SHP77 (cell line): ENCODE results near the gene PALLD.
A peak's percentile ranks its signal among the peaks of the same experiment; 100 is the strongest.
"Not testable (repeated sequence)": the region's sequence is repeated elsewhere in the genome, so short reads cannot be mapped to it uniquely, and the experiment has no call there.

ENCODE experiments used
- DNase-seq, 2 experiments: peaks; one replicate each; lab custom pipeline; 2025; lab: John Stamatoyannopoulos, UW

The PALLD gene

GRCh38 chr4:168797194-168797593 lies 300.3 kb downstream of the PALLD start:
- DNase-seq, result no peak

GRCh38 chr4:168797738-168798375 lies 301.0 kb downstream of the PALLD start:
- no peak for DNase-seq

- DNase-seq, result no peak
Measured at GRCh38 chr4:168800926-168801325, 304.1 kb downstream of the PALLD start.

GRCh38 chr4:168802222-168802621 lies 305.4 kb downstream of the PALLD start:
- no peak for DNase-seq

GRCh38 chr4:168803052-168803451 lies 306.2 kb downstream of the PALLD start:
- not testable (repeated sequence) for DNase-seq

GRCh38 chr4:168803732-168804131 lies 306.9 kb downstream of the PALLD start:
- no peak for DNase-seq

GRCh38 chr4:168804146-168804545 lies 307.3 kb downstream of the PALLD start:
- no peak for DNase-seq

- DNase-seq, result no peak
Measured at GRCh38 chr4:168805341-168805740, 308.5 kb downstream of the PALLD start.

GRCh38 chr4:168806247-168806646 lies 309.4 kb downstream of the PALLD start:
- DNase-seq, result not testable (repeated sequence)

GRCh38 chr4:168811207-168811606 lies 314.4 kb downstream of the PALLD start:
- DNase-seq, result no peak

- no peak for DNase-seq
Measured at GRCh38 chr4:168811786-168812651, 315.2 kb downstream of the PALLD start.

GRCh38 chr4:168812806-168813205 lies 316.0 kb downstream of the PALLD start:
- no peak for DNase-seq

GRCh38 chr4:168813890-168814289 lies 317.0 kb downstream of the PALLD start:
- DNase-seq, result no peak

GRCh38 chr4:168815379-168816345 lies 318.8 kb downstream of the PALLD start:
- no peak for DNase-seq

GRCh38 chr4:168817370-168817769 lies 320.5 kb downstream of the PALLD start:
- no peak for DNase-seq

- no peak for DNase-seq
Measured at GRCh38 chr4:168822481-168822880, 325.6 kb downstream of the PALLD start.

- DNase-seq, result no peak
Measured at GRCh38 chr4:168825975-168826374, 329.1 kb downstream of the PALLD start.

GRCh38 chr4:168826620-168827019 lies 329.8 kb downstream of the PALLD start:
- no peak for DNase-seq

- no peak for DNase-seq
Measured at GRCh38 chr4:168830777-168831512, 334.1 kb downstream of the PALLD start.

GRCh38 chr4:168831585-168831918 lies 334.7 kb downstream of the PALLD start:
- no peak for DNase-seq

GRCh38 chr4:168831919-168832762 lies 335.3 kb downstream of the PALLD start:
- peak; percentile 28 to 44 for DNase-seq
